ENCODE measurements around the gene TAF4.

Gene TAF4

DNA sequence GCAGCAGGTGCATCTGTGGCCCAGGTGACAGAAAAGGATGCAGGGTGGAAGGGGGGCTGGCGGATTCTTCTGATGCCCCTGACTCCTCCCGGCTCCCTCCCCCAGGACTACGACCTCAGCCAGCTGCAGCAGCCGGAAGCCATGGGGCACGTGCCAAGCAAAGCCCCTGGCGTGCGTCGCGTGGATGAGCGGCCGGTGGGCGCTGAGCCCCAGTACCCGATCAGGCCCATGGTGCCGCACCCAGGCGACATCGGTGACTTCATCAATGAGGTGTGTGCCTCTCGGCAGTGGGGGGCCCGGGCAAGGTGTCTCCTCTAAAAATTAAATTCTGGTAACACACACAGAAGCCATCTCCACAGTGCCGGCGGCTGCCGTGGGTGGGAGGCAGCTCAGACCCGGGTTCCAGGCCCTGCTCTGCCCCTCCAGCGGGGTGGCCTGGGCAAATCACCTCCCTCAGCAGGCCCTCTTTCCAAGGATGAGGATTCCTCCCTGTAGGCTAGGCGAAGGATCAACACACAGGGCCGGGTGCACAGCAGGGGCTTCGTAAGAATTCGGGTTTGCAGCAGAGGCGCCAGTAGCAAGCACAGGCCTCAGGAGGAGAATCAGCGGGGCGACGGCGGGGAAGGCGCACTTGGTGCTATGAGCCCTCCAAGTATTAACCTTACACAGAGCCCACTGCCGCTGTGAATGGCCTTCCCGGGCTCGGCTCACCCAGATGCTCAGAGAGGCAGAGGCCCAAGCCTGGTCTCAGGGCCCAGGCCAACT lies 131.5 kb downstream of the TAF4 start:
- no CpG with 5 or more reads among the region's 36 CpGs for WGBS (ENCODE audit: extremely low coverage, insufficient coverage, low lambda C conversion rate)
- Histone ChIP-seq H3K79me2 (ENCODE audit: control insufficient read depth, insufficient read depth, low read length) (no peaks in the 10 kb centered on the region), H3K9ac (ENCODE audit: low read length) (no peak overlapping the region), H2BK15ac (replicated peaks; ENCODE audit: low read depth) (no peak overlapping the region), H2BK120ac (ENCODE audit: low read depth, low read length) (no peak overlapping the region), H3K36me3 (ENCODE audit: control insufficient read depth, insufficient read depth, low read length) (no peaks in the 10 kb centered on the region), H3K4ac (ENCODE audit: low read depth, low read length) (no peak overlapping the region), H3K27me3 (ENCODE audit: insufficient read depth, low read length, poor library complexity) (no peaks in the 10 kb centered on the region), H3K27ac (ENCODE audit: low read depth, low read length) (no peak overlapping the region), H3K4me2 (ENCODE audit: low read length) (no peak overlapping the region), H4K5ac (ENCODE audit: low read length) (no peak overlapping the region), H2AK5ac (ENCODE audit: low read length) (no peak overlapping the region), H2BK5ac (ENCODE audit: low read length) (no peak overlapping the region), H3K23ac (ENCODE audit: low read length) (no peak overlapping the region), H3K4me1 (ENCODE audit: control insufficient read depth, low read depth, low read length) (no peaks in the 10 kb centered on the region), H3K56ac (ENCODE audit: low read length) (no peak overlapping the region), H3K4me3 (ENCODE audit: low read length) (no peak overlapping the region), H3K18ac (ENCODE audit: low read length) (no peak overlapping the region), H4K8ac (ENCODE audit: low read depth, low read length) (no peak overlapping the region), H3K79me1 (ENCODE audit: low read length) (no peaks in the 10 kb centered on the region)
- DNase-seq, result peak; percentile 46

DNA sequence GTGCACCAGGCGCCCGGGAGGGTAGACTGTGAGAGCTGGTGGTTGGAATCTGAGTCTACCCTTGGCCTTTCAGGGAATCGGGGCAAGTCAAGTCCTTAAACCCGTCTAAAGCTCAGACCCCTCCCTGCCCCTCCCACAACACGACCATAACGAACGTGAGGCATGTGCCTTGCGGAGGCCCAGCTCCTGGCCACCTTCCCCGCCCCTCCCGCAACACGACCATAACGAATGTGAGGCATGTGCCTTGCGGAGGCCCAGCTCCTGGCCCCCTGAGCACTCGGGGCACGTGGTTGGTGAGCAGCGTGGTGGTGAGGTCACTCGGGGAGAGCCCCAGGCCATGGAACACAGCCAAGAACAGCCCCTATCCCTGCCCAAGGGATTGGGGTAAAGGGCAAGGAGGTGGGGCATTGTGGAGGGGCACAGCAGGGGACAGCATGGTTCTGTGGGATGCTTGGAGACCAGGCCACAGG lies 132.2 kb downstream of the TAF4 start:
- WGBS (ENCODE audit: extremely low coverage, insufficient coverage, low lambda C conversion rate), result no CpG with 5 or more reads among the region's 17 CpGs
- no peaks in the 10 kb centered on the region for H3K36me3 ChIP-seq (ENCODE audit: control insufficient read depth, insufficient read depth, low read length)
- no peak overlapping the region for H3K9ac ChIP-seq (ENCODE audit: low read length)
- H3K4ac ChIP-seq (ENCODE audit: low read depth, low read length), result no peak overlapping the region
- no peak overlapping the region for H3K23ac ChIP-seq (ENCODE audit: low read length)
- H2BK5ac ChIP-seq (ENCODE audit: low read length), result no peak overlapping the region
- DNase-seq, result no peak
- no peak overlapping the region for H3K27ac ChIP-seq (ENCODE audit: low read depth, low read length)
- no peak overlapping the region for H4K8ac ChIP-seq (ENCODE audit: low read depth, low read length)
- no peaks in the 10 kb centered on the region for H3K4me1 ChIP-seq (ENCODE audit: control insufficient read depth, low read depth, low read length)
- H3K79me2 ChIP-seq (ENCODE audit: control insufficient read depth, insufficient read depth, low read length), result no peaks in the 10 kb centered on the region
- no peak overlapping the region for H3K4me2 ChIP-seq (ENCODE audit: low read length)
- H2BK120ac ChIP-seq (ENCODE audit: low read depth, low read length), result no peak overlapping the region
- H2AK5ac ChIP-seq (ENCODE audit: low read length), result no peak overlapping the region
- H4K5ac ChIP-seq (ENCODE audit: low read length), result no peak overlapping the region
- no peak overlapping the region for H3K4me3 ChIP-seq (ENCODE audit: low read length)
- H3K18ac ChIP-seq (ENCODE audit: low read length), result no peak overlapping the region
- H2BK15ac ChIP-seq (replicated peaks; ENCODE audit: low read depth), result no peak overlapping the region
- no peak overlapping the region for H3K56ac ChIP-seq (ENCODE audit: low read length)
- H3K79me1 ChIP-seq (ENCODE audit: low read length), result no peaks in the 10 kb centered on the region
- no peaks in the 10 kb centered on the region for H3K27me3 ChIP-seq (ENCODE audit: insufficient read depth, low read length, poor library complexity)

DNA sequence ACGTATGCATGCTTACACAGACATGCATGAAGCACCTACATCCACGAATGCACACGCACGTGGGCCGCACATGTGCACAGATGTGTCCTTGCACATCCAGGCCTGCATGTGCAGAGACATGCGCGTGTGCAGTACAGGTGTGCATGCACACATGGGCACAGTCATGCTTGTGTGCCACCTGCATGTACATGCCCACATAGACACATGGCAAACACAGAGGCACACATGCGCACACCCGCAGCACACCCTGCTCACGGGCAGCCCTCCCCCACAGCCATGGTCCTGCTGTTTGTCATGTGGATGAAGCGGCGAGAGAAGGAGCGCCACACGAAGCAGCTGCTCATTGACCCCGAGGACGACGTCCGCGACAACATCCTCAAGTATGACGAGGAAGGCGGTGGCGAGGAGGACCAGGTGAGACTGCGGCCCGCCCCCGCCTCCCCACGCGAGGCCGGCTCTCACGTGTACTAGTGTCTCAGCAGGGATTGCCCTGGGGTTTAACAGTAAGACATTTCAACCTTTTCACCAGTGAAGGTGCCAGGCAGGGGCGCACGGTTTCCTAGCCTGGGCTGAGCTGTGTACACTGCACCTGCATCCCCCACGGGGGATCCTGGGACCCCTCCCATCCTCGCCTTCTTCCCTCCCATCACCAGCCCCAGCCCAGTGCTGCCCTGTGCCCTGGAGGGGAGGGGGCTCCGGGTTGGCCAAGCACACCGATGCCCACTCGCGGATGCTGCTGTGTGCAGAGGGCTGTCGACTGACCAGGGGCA lies 132.8 kb downstream of the TAF4 start:
- Histone ChIP-seq H2BK5ac (ENCODE audit: low read length) (no peak overlapping the region), H2AK5ac (ENCODE audit: low read length) (no peak overlapping the region), H3K79me1 (ENCODE audit: low read length) (no peaks in the 10 kb centered on the region), H3K4me3 (ENCODE audit: low read length) (no peak overlapping the region), H3K23ac (ENCODE audit: low read length) (no peak overlapping the region), H3K4me2 (ENCODE audit: low read length) (no peak overlapping the region), H3K4ac (ENCODE audit: low read depth, low read length) (no peak overlapping the region), H2BK120ac (ENCODE audit: low read depth, low read length) (no peak overlapping the region), H3K79me2 (ENCODE audit: control insufficient read depth, insufficient read depth, low read length) (no peaks in the 10 kb centered on the region), H3K56ac (ENCODE audit: low read length) (no peak overlapping the region), H2BK15ac (replicated peaks; ENCODE audit: low read depth) (no peak overlapping the region), H4K5ac (ENCODE audit: low read length) (no peak overlapping the region), H3K9ac (ENCODE audit: low read length) (no peak overlapping the region), H3K18ac (ENCODE audit: low read length) (no peak overlapping the region), H4K8ac (ENCODE audit: low read depth, low read length) (no peak overlapping the region), H3K36me3 (ENCODE audit: control insufficient read depth, insufficient read depth, low read length) (no peaks in the 10 kb centered on the region), H3K27me3 (ENCODE audit: insufficient read depth, low read length, poor library complexity) (no peaks in the 10 kb centered on the region), H3K4me1 (ENCODE audit: control insufficient read depth, low read depth, low read length) (no peaks in the 10 kb centered on the region), H3K27ac (ENCODE audit: low read depth, low read length) (no peak overlapping the region)
- no peak for DNase-seq
- WGBS (ENCODE audit: extremely low coverage, insufficient coverage, low lambda C conversion rate), result no CpG with 5 or more reads among the region's 38 CpGs

DNA sequence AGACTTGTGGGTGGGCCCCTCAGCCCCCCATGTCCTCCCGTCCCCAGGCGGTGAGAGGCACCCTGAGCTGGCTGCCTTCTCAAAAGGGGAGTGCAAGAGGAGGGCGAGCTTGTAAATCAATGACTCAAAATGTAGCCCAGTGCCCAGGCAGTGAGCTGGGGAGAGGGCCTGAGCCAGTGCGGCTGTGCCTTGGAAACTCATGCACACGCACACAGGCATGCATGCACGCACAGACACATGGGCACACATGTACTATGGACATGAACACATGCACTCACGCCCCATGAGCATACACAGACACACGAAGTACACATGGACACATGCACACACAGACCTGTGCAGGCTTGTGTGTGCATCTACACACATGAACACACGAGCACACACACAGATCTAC lies 133.5 kb downstream of the TAF4 start:
- Histone ChIP-seq H3K23ac (ENCODE audit: low read length) (no peak overlapping the region), H3K4me3 (ENCODE audit: low read length) (no peak overlapping the region), H2BK120ac (ENCODE audit: low read depth, low read length) (no peak overlapping the region), H3K56ac (ENCODE audit: low read length) (no peak overlapping the region), H3K9ac (ENCODE audit: low read length) (no peak overlapping the region), H3K4ac (ENCODE audit: low read depth, low read length) (no peak overlapping the region), H3K27ac (ENCODE audit: low read depth, low read length) (no peak overlapping the region), H4K5ac (ENCODE audit: low read length) (no peak overlapping the region), H2AK5ac (ENCODE audit: low read length) (no peak overlapping the region), H3K79me1 (ENCODE audit: low read length) (no peaks in the 10 kb centered on the region), H3K27me3 (ENCODE audit: insufficient read depth, low read length, poor library complexity) (no peaks in the 10 kb centered on the region), H3K4me1 (ENCODE audit: control insufficient read depth, low read depth, low read length) (no peaks in the 10 kb centered on the region), H3K79me2 (ENCODE audit: control insufficient read depth, insufficient read depth, low read length) (no peaks in the 10 kb centered on the region), H3K18ac (ENCODE audit: low read length) (no peak overlapping the region), H4K8ac (ENCODE audit: low read depth, low read length) (no peak overlapping the region), H2BK5ac (ENCODE audit: low read length) (no peak overlapping the region), H3K4me2 (ENCODE audit: low read length) (no peak overlapping the region), H2BK15ac (replicated peaks; ENCODE audit: low read depth) (no peak overlapping the region), H3K36me3 (ENCODE audit: control insufficient read depth, insufficient read depth, low read length) (no peaks in the 10 kb centered on the region)
- DNase-seq, result no peak
- WGBS (ENCODE audit: extremely low coverage, insufficient coverage, low lambda C conversion rate), result no CpG with 5 or more reads among the region's 9 CpGs

DNA sequence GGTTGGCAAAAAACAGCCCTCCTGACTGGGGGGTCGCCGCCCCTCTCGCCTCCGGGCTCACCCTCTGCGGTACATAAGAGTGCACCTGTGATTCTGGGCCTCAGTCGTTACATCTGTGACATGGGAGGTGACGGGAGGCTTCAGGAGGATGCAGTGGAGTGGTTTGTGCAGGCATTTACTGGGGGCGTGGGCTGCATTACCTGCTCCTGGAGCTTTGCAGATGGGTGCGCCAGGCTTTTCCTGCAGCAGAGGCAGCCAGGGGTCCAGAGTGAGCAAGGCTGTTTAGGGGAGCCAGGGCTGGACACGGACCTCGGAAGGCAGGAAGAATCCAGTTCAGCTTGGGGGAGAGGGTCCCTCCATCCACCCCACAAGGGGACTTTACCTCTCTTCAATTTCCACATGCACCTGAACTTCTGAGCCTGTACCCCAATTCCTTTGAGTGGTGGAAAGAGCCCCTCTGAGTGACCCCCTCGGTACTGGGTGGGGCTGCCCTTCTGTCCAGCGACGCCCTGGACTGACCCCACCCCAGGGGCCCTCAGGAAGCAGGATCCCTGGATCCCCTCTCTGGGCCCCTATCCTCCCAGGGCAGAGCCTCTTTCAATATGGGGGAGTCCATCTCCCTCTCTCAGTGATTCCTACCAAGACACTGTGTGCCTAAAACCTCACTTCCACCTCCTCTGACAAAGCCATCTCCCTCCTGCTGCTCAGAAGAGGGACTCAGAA lies 134.0 kb downstream of the TAF4 start:
- Histone ChIP-seq H3K4ac (ENCODE audit: low read depth, low read length) (no peak overlapping the region), H3K27me3 (ENCODE audit: insufficient read depth, low read length, poor library complexity) (no peaks in the 10 kb centered on the region), H3K4me2 (ENCODE audit: low read length) (no peak overlapping the region), H2BK120ac (ENCODE audit: low read depth, low read length) (no peak overlapping the region), H3K36me3 (ENCODE audit: control insufficient read depth, insufficient read depth, low read length) (no peaks in the 10 kb centered on the region), H3K4me3 (ENCODE audit: low read length) (no peak overlapping the region), H2BK5ac (ENCODE audit: low read length) (no peak overlapping the region), H4K5ac (ENCODE audit: low read length) (no peak overlapping the region), H4K8ac (ENCODE audit: low read depth, low read length) (no peak overlapping the region), H3K4me1 (ENCODE audit: control insufficient read depth, low read depth, low read length) (no peaks in the 10 kb centered on the region), H2AK5ac (ENCODE audit: low read length) (no peak overlapping the region), H3K9ac (ENCODE audit: low read length) (no peak overlapping the region), H2BK15ac (replicated peaks; ENCODE audit: low read depth) (no peak overlapping the region), H3K18ac (ENCODE audit: low read length) (no peak overlapping the region), H3K27ac (ENCODE audit: low read depth, low read length) (no peak overlapping the region), H3K79me2 (ENCODE audit: control insufficient read depth, insufficient read depth, low read length) (no peaks in the 10 kb centered on the region), H3K79me1 (ENCODE audit: low read length) (no peaks in the 10 kb centered on the region), H3K56ac (ENCODE audit: low read length) (no peak overlapping the region), H3K23ac (ENCODE audit: low read length) (no peak overlapping the region)
- WGBS (ENCODE audit: extremely low coverage, insufficient coverage, low lambda C conversion rate), result no CpG with 5 or more reads among the region's 14 CpGs
- DNase-seq, result no peak
